HCT116 (cell line): Measurements from ENCODE around the gene MYH13. TPM values are rescaled to one million over a fixed set of nuclear protein-coding genes. Genes with fewer than 3 reads are reported as not detected.

ENCODE experiments used
- ATAC-seq: fragments of 200-7000 bp; cut with Tn5 transposase; 2 replicates; pipeline ENCODE4 v1.9.1; 2020; ENCODE audit warnings: mild to moderate bottlenecking, moderate library complexity
- BruUV-seq: library from RNA; stranded (reverse); fragments of 400-500 nt; replicated peaks from 2 replicates; lab custom pipeline; 2021; lab: Mats Ljungman, UMichigan
- CTCF ChIA-PET: fragments of 300-600 bp; sonication (Branson Sonifier 250); formaldehyde crosslinking; loops from one replicate; lab custom pipeline; 2021; ENCODE audit warnings: antibody characterized with exemption; lab: Charles Lee
- POLR2A ChIA-PET: fragments of 300-600, 350-600 bp; sonication (Branson Sonifier 250); formaldehyde crosslinking; loops from one replicate; lab custom pipeline; 2021; ENCODE audit warnings: antibody characterized with exemption; lab: Charles Lee
- RAD21 ChIA-PET, 2 experiments: fragments of 300-600 bp; sonication (Branson Sonifier 250); formaldehyde crosslinking; loops; one replicate each; lab custom pipeline; 2023; ENCODE audit warnings: low total read pairs in 2 of 2; ENCODE audit not compliant: uncharacterized antibody in 2 of 2, unreplicated experiment in 2 of 2, low non-redundant PET in 1 of 2; lab: Charles Lee
- DNase-seq: peaks from one replicate; pipeline ENCODE4 v3.0.0-alpha.2; 2010; ENCODE audit warnings: low read depth, low spot score
- H2AFZ ChIP-seq: fragments of 200-600 bp; shearing (Covaris generic), sonication (generic); 2 replicates; pipeline ENCODE4 v1.6.1; 2017; ENCODE audit warnings: low read depth, mixed run types, mixed read lengths, antibody characterized with exemption, low read length; ENCODE audit not compliant: poor library complexity, severe bottlenecking
- H3K27ac ChIP-seq: 2 replicates; pipeline ENCODE4 v1.5.1; 2012; ENCODE audit warnings: low read depth, low read length
- H3K27me3 ChIP-seq: fragments of 200-600 bp; sonication (generic); 2 replicates; pipeline ENCODE4 v1.6.1; 2016; ENCODE audit warnings: mixed run types, low read length, mixed read lengths; ENCODE audit not compliant: insufficient read depth
- H3K36me3 ChIP-seq, 2 experiments: fragments of 200-500 bp in 1 of 2; fragments of 200-600 bp in 1 of 2; sonication (Bioruptor generic) in 1 of 2; sonication (generic) in 1 of 2; 2 replicates each; pipeline versions ENCODE4 v1.5.1 to v1.6.1; 2014 to 2016; ENCODE audit warnings: low read length in 2 of 2, inconsistent platforms in 1 of 2, mixed read lengths in 1 of 2, mixed run types in 1 of 2; ENCODE audit not compliant: insufficient read depth in 2 of 2, control insufficient read depth in 1 of 2
- H3K4me1 ChIP-seq, 2 experiments: fragments of 200-600 bp in 1 of 2; sonication (generic) in 1 of 2; 2 replicates each; pipeline versions ENCODE4 v1.5.1 to v1.6.1; 2012 to 2017; ENCODE audit warnings: low read length in 2 of 2, inconsistent platforms in 1 of 2, mild to moderate bottlenecking in 1 of 2, mixed read lengths in 1 of 2, mixed run types in 1 of 2, moderate library complexity in 1 of 2; ENCODE audit not compliant: insufficient read depth in 2 of 2, control insufficient read depth in 1 of 2
- H3K4me2 ChIP-seq: fragments of 200-600 bp; sonication (generic); 2 replicates; pipeline ENCODE4 v1.6.1; 2017; ENCODE audit warnings: mixed run types, low read length, mixed read lengths
- H3K4me3 ChIP-seq, 2 experiments: fragments of 200-600 bp in 1 of 2; sonication (generic) in 1 of 2; replicated peaks in 1 of 2; 2 replicates each; pipeline ENCODE4 v1.5.1; 2011 to 2016; ENCODE audit warnings: low read length in 2 of 2, control low read depth in 1 of 2, low read depth in 1 of 2, mild to moderate bottlenecking in 1 of 2, mixed read lengths in 1 of 2, mixed run types in 1 of 2
- H3K79me2 ChIP-seq: fragments of 200-600 bp; sonication (generic); 2 replicates; pipeline ENCODE4 v1.6.1; 2017; ENCODE audit warnings: mild to moderate bottlenecking, mixed run types, low read length, moderate library complexity, mixed read lengths; ENCODE audit not compliant: insufficient read depth
- H3K9ac ChIP-seq: fragments of 200-600 bp; sonication (generic); 2 replicates; pipeline ENCODE4 v1.6.1; 2016; ENCODE audit warnings: low read length, mixed read lengths
- H3K9me2 ChIP-seq: fragments of 200-600 bp; sonication (generic), shearing (Covaris generic); 2 replicates; pipeline ENCODE4 v1.6.1; 2017; ENCODE audit warnings: mixed run types, mild to moderate bottlenecking, moderate library complexity; ENCODE audit not compliant: insufficient read depth
- H3K9me3 ChIP-seq, 2 experiments: fragments of 200-500 bp in 1 of 2; fragments of 200-600 bp in 1 of 2; sonication (Bioruptor generic) in 1 of 2; sonication (generic) in 1 of 2; 2 replicates each; pipeline ENCODE4 v1.6.1; 2014 to 2017; ENCODE audit warnings: low read length in 2 of 2, mixed read lengths in 2 of 2, inconsistent platforms in 1 of 2, low read depth in 1 of 2, mild to moderate bottlenecking in 1 of 2, mixed run types in 1 of 2, moderate library complexity in 1 of 2; ENCODE audit not compliant: control insufficient read depth in 1 of 2, insufficient read depth in 1 of 2
- H4K20me1 ChIP-seq: fragments of 200-600 bp; sonication (generic), shearing (Covaris generic); 2 replicates; pipeline ENCODE4 v1.6.1; 2017; ENCODE audit warnings: mixed run types, mild to moderate bottlenecking, moderate library complexity; ENCODE audit not compliant: insufficient read depth
- ATF3 ChIP-seq: IDR thresholded peaks from 2 replicates; pipeline ENCODE4 v1.6.1; 2012
- CBX3 ChIP-seq: IDR thresholded peaks from 2 replicates; pipeline ENCODE4 v1.6.1; 2012; ENCODE audit warnings: low read depth
- CEBPB ChIP-seq: IDR thresholded peaks from 2 replicates; pipeline ENCODE4 v1.6.1; 2012; ENCODE audit warnings: low read depth
- CTCF ChIP-seq, 3 experiments: fragments of 200-600 bp in 1 of 3; sonication (generic) in 1 of 3; IDR thresholded peaks in 2 of 3; conservative IDR thresholded peaks in 1 of 3; 2 replicates each; pipeline ENCODE4 v1.5.1; 2012 to 2017; ENCODE audit warnings: low read depth in 2 of 3, low read length in 2 of 3, antibody characterized with exemption in 1 of 3, borderline replicate concordance in 1 of 3, control low read depth in 1 of 3, mild to moderate bottlenecking in 1 of 3, mixed read lengths in 1 of 3, mixed run types in 1 of 3, moderate library complexity in 1 of 3; ENCODE audit not compliant: insufficient read depth in 1 of 3
- EGR1 ChIP-seq: IDR thresholded peaks from 2 replicates; pipeline ENCODE4 v1.6.1; 2012; ENCODE audit warnings: low read depth
- EZH2 ChIP-seq: fragments of 200-600 bp; sonication (generic); IDR thresholded peaks from 2 replicates; pipeline ENCODE4 v1.6.1; 2017; ENCODE audit warnings: antibody characterized with exemption, mixed run types
- EZH2phosphoT487 ChIP-seq: fragments of 200-600 bp; IDR thresholded peaks from 2 replicates; pipeline ENCODE4 v1.6.1; 2018; ENCODE audit warnings: antibody characterized with exemption, borderline replicate concordance
- FOSL1 ChIP-seq: IDR thresholded peaks from 2 replicates; pipeline ENCODE4 v1.6.1; 2012; ENCODE audit warnings: low read depth
- JUND ChIP-seq: IDR thresholded peaks from 2 replicates; pipeline ENCODE4 v1.6.1; 2012
- POLR2A ChIP-seq: IDR thresholded peaks from 2 replicates; pipeline ENCODE4 v1.7.0; 2011; ENCODE audit warnings: borderline replicate concordance; ENCODE audit not compliant: insufficient read depth, insufficient read length; ENCODE audit errors: extremely low read depth
- POLR2AphosphoS5 ChIP-seq: IDR thresholded peaks from 2 replicates; pipeline ENCODE4 v1.6.1; 2011; ENCODE audit warnings: mild to moderate bottlenecking, low read depth, low read length, moderate library complexity
- RAD21 ChIP-seq: IDR thresholded peaks from 2 replicates; pipeline ENCODE4 v1.6.1; 2012; ENCODE audit warnings: low read depth, mild to moderate bottlenecking
- REST ChIP-seq: IDR thresholded peaks from 2 replicates; pipeline ENCODE4 v1.6.1; 2012; ENCODE audit warnings: low read depth
- SIN3A ChIP-seq: IDR thresholded peaks from 2 replicates; pipeline ENCODE4 v1.6.1; 2012; ENCODE audit warnings: low read depth
- SP1 ChIP-seq: IDR thresholded peaks from 2 replicates; pipeline ENCODE4 v1.6.1; 2012; ENCODE audit warnings: low read depth
- TCF7L2 ChIP-seq: IDR thresholded peaks from 2 replicates; pipeline ENCODE4 v1.7.0; 2011; ENCODE audit warnings: borderline replicate concordance, inconsistent platforms; ENCODE audit not compliant: insufficient read depth, insufficient read length; ENCODE audit errors: extremely low read depth
- ZFX ChIP-seq: fragments of 450-650 bp; IDR thresholded peaks from 2 replicates; pipeline ENCODE4 v1.6.1; 2017
- intact Hi-C: fragments of 100-400 bp; cut with micrococcal nuclease; formaldehyde crosslinking; loops from 2 replicates; pipeline ENCODE4 v1.10.0; 2022
- total RNA-seq: library from RNA; stranded (reverse); gene quantifications from one replicate; pipeline ENCODE4 v1.2.1, GENCODE V29; 2021; ENCODE audit not compliant: unreplicated experiment

Gene MYH13
- total RNA-seq, 1 experiment from 2014 or later = not detected

GRCh38 chr17:10305398-10305797 is 67.4 kb downstream of the MYH13 start:
- Histone ChIP-seq H3K36me3 (no peaks in the 10 kb centered on the region), H3K4me2 (no peak overlapping the region), H3K27ac (no peak overlapping the region)
- no peak for ATAC-seq
- RAD21 ChIA-PET = no interaction called here
- TF ChIP-seq SP1 (no peak), EGR1 (no peak), POLR2A (no peak)
- TF ChIP-seq, all 23 proteins: peak for 0
- Histone ChIP-seq H3K4me1 (no peaks in the 10 kb centered on the region), H3K27me3 (no peaks in the 10 kb centered on the region), H3K9me3 (no peaks in the 10 kb centered on the region), H3K9ac (no peak overlapping the region), H3K4me3 (no peak overlapping the region), H4K20me1 (no peaks in the 10 kb centered on the region), H3K9me2 (no peaks in the 10 kb centered on the region), H3K79me2 (no peaks in the 10 kb centered on the region), H2AFZ (no peak overlapping the region)
- DNase-seq = no peak
- POLR2A ChIA-PET = no interaction called here
- intact Hi-C loops = no loop called here
- BruUV-seq = no TSS peak
- CTCF ChIA-PET = interaction anchor here (0.8 kb wide), 1 partner anchor 313 kb away, joined by 4 read pairs; no protein-coding TSS in a partner anchor

GRCh38 chr17:10304758-10305300 is 68.0 kb downstream of the MYH13 start:
- H3K9me2 ChIP-seq = no peaks in the 10 kb centered on the region
- no peaks in the 10 kb centered on the region for H3K4me1 ChIP-seq
- ATAC-seq = no peak
- no peak for DNase-seq
- ChIA-PET RAD21 (no interaction called here), POLR2A (no interaction called here), CTCF (no interaction called here)
- no peak overlapping the region for H3K9ac ChIP-seq
- H3K27me3 ChIP-seq = no peaks in the 10 kb centered on the region
- no peaks in the 10 kb centered on the region for H3K79me2 ChIP-seq
- H3K27ac ChIP-seq = no peak overlapping the region
- no peaks in the 10 kb centered on the region for H4K20me1 ChIP-seq
- no peak overlapping the region for H3K4me3 ChIP-seq
- H2AFZ ChIP-seq = no peak overlapping the region
- no TSS peak for BruUV-seq
- H3K9me3 ChIP-seq = no peaks in the 10 kb centered on the region
- H3K4me2 ChIP-seq = no peak overlapping the region
- intact Hi-C loops = no loop called here
- H3K36me3 ChIP-seq = no peaks in the 10 kb centered on the region
- TF ChIP-seq SIN3A (no peak), EZH2 (no peak), CBX3 (no peak), EZH2phosphoT487 (no peak), TCF7L2 (no peak), SP1 (no peak), EGR1 (no peak), POLR2AphosphoS5 (no peak), FOSL1 (no peak), JUND (no peak), POLR2A (no peak), REST (no peak), ATF3 (no peak), ZFX (no peak), CEBPB (no peak), CTCF (IDR thresholded peaks at IDR 0.05 in 2 of 3, conservative IDR thresholded peaks at IDR 0.05 in 1 of 3; ENCODE audit: borderline replicate concordance in 1 of 3, insufficient read depth in 1 of 3, low read depth in 2 of 3, low read length in 2 of 3) (no peak), RAD21 (no peak)
